GM12865 (cell line): ENCODE results near the gene SETSIP.
"Not testable (repeated sequence)": the region's sequence is repeated elsewhere in the genome, so short reads cannot be mapped to it uniquely, and the experiment has no call there.

ENCODE experiments used
- DNase-seq: peaks from one replicate; pipeline ENCODE4 v3.0.0; 2010; ENCODE audit warnings: low read depth
- H3K4me3 ChIP-seq: 2 replicates; pipeline ENCODE4 v1.5.1; 2011; ENCODE audit warnings: mild to moderate bottlenecking, low read depth, low read length, control low read depth
- CTCF ChIP-seq: IDR thresholded peaks from 2 replicates; pipeline ENCODE4 v1.5.1; 2011; ENCODE audit warnings: low read length, control low read depth, low read depth, inconsistent platforms; ENCODE audit not compliant: insufficient read depth; ENCODE audit errors: missing control alignments

The SETSIP gene

GRCh38 chr1:92081031-92081430 is 5.8 kb upstream of the SETSIP start:
- peak overlapping the region; percentile 67 for H3K4me3 ChIP-seq
- no peak for DNase-seq

GRCh38 chr1:92080128-92080985 is 5.1 kb upstream of the SETSIP start, which contains the start of gene BTBD8:
Gene BTBD8 (plus strand): TSS chr1:92080345. CDS start chr1:92080572, 227 bp downstream.
- DNase-seq = peak; percentile 82
- H3K4me3 ChIP-seq = peak within 1 kb of the TSS; percentile 67
- TF ChIP-seq CTCF = no peak

More at GRCh38 chr1:92081031-92081430, 5.8 kb upstream of the SETSIP start:
- no peak for TF ChIP-seq CTCF

- no peak overlapping the region for H3K4me3 ChIP-seq
- no peak for TF ChIP-seq CTCF
- DNase-seq = no peak
These were observed 4.2 kb upstream of the SETSIP start for GRCh38 chr1:92079441-92079840.

GRCh38 chr1:92078077-92078476 is 2.9 kb upstream of the SETSIP start:
- not testable (repeated sequence) for H3K4me3 ChIP-seq, DNase-seq

- DNase-seq = no peak
- H3K4me3 ChIP-seq = no peak overlapping the region
- TF ChIP-seq CTCF = no peak
These were observed 1.2 kb upstream of the SETSIP start for GRCh38 chr1:92076363-92076762.

- DNase-seq, H3K4me3 ChIP-seq: not testable (repeated sequence)
These were observed 765 bp downstream of the SETSIP start for GRCh38 chr1:92074446-92074845.

GRCh38 chr1:92070892-92071291 is 4.3 kb downstream of the SETSIP start:
- no peak for DNase-seq
- no peak for TF ChIP-seq CTCF
- no peak overlapping the region for H3K4me3 ChIP-seq

- no peak overlapping the region for H3K4me3 ChIP-seq
- TF ChIP-seq CTCF = no peak
- no peak for DNase-seq
These were observed 8.9 kb downstream of the SETSIP start for GRCh38 chr1:92066321-92066720.
